Measurements from ENCODE around the gene AMOT. TPM values are rescaled to one million over a fixed set of nuclear protein-coding genes. Genes with fewer than 3 reads are reported as not detected.

Gene AMOT
- total RNA-seq, 4 donors from 2014 or later, result 3.4 to 19.4 (median 7.4) TPM

GRCh38 chrX:112852851-112853250, 12.2 kb upstream of the AMOT start:
- H3K4me3 ChIP-seq, result no peak overlapping the region
- in situ Hi-C loops (cut with MboI; ENCODE audit: low pct_ligation_motif_present in 1 of 4, low pct_unique_long_range_greater_than_20kb in 1 of 4, low sequenced_read_pairs in 3 of 4), result no loop called here

GRCh38 chrX:112851806-112852205, 11.2 kb upstream of the AMOT start:
- Histone ChIP-seq H3K9me3 (no peaks in the 10 kb centered on the region), H3K27me3 (no peaks in the 10 kb centered on the region), H3K36me3 (no peaks in the 10 kb centered on the region), H3K4me1 (peaks cover 0 to 3% (median 0%) of the 10 kb centered on the region in 4 donors), H3K27ac (no peak overlapping the region), H3K4me3 (no peak overlapping the region)
- no peak for TF ChIP-seq POLR2A (IDR thresholded peaks at IDR 0.05)
- no peak for DNase-seq
- WGBS, 2 donors (ENCODE audit: low coverage in 1 of 2), result 43% methylated on average over 4 of the region's 4 CpGs; no CpG with 5 or more reads in 1 of the 2 donors
- in situ Hi-C loops (cut with MboI; ENCODE audit: low pct_ligation_motif_present in 1 of 4, low pct_unique_long_range_greater_than_20kb in 1 of 4, low sequenced_read_pairs in 3 of 4), result no loop called here
- intact Hi-C loops (cut with DNase I; ENCODE audit: low total_unique reads), result no loop called here

More at GRCh38 chrX:112852851-112853250, 12.2 kb upstream of the AMOT start:
- no peaks in the 10 kb centered on the region for H3K36me3 ChIP-seq
- peaks cover 0 to 3% (median 0%) of the 10 kb centered on the region in 4 donors for H3K4me1 ChIP-seq
- H3K27me3 ChIP-seq, result no peaks in the 10 kb centered on the region
- DNase-seq, result no peak
- no peaks in the 10 kb centered on the region for H3K9me3 ChIP-seq
- TF ChIP-seq EP300 (IDR thresholded peaks at IDR 0.05; ENCODE audit: low read depth), result no peak
- no peak for TF ChIP-seq POLR2AphosphoS5 (IDR thresholded peaks at IDR 0.05)
- no peak for TF ChIP-seq POLR2A (IDR thresholded peaks at IDR 0.05)
- TF ChIP-seq CTCF (IDR thresholded peaks at IDR 0.05), result no peak
- intact Hi-C loops (cut with DNase I; ENCODE audit: low total_unique reads), result no loop called here
- H3K27ac ChIP-seq, result no peak overlapping the region
- 60 to 69% methylated on average over 1 to 3 of the region's 3 CpGs for WGBS, 2 donors (ENCODE audit: low coverage in 1 of 2)

- no peak overlapping the region for H3K4me3 ChIP-seq
- H3K4me1 ChIP-seq, result peaks cover 0 to 8% (median 0%) of the 10 kb centered on the region in 4 donors
- DNase-seq, result no peak
- H3K27ac ChIP-seq, result no peak overlapping the region
- intact Hi-C loops (cut with DNase I; ENCODE audit: low total_unique reads) (no loop called here), in situ Hi-C loops (cut with MboI; ENCODE audit: low pct_ligation_motif_present in 1 of 4, low pct_unique_long_range_greater_than_20kb in 1 of 4, low sequenced_read_pairs in 3 of 4) (no loop called here)
- H3K36me3 ChIP-seq, result no peaks in the 10 kb centered on the region
- TF ChIP-seq EP300 (IDR thresholded peaks at IDR 0.05; ENCODE audit: low read depth) (no peak), POLR2A (IDR thresholded peaks at IDR 0.05) (no peak), POLR2AphosphoS5 (IDR thresholded peaks at IDR 0.05) (no peak), CTCF (IDR thresholded peaks at IDR 0.05) (no peak)
- H3K9me3 ChIP-seq, result no peaks in the 10 kb centered on the region
- H3K27me3 ChIP-seq, result no peaks in the 10 kb centered on the region
- WGBS, 2 donors (ENCODE audit: low coverage in 1 of 2), result 35% methylated on average over 2 of the region's 2 CpGs; no CpG with 5 or more reads in 1 of the 2 donors
These were observed 10.6 kb upstream of the AMOT start for GRCh38 chrX:112851161-112851779.

DNA sequence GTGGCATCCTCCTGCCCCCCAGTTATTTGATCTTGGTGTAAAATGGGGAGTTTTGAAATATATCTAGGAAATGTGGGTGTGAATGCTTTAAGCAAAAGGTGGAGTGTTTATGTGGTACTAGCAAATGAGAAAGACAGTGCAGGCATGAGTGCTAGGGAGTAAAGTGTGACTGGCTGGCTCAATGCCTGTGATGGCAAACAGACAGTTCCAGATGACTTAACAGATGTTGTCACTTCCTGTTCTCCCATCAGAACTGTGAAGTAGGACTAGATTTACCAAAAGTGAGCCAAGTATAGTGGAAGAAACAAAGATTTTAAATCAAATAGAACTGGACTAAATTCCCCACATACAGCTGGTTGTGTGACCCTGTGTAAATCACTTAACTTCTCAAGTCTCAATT, 8.4 kb upstream of the AMOT start:
- no peaks in the 10 kb centered on the region for H3K9me3 ChIP-seq
- no peak for DNase-seq
- H3K27ac ChIP-seq, result no peak overlapping the region
- H3K4me1 ChIP-seq, result peaks cover 0 to 15% (median 0%) of the 10 kb centered on the region in 4 donors
- intact Hi-C loops (cut with DNase I; ENCODE audit: low total_unique reads), result no loop called here
- in situ Hi-C loops (cut with MboI; ENCODE audit: low pct_ligation_motif_present in 1 of 4, low pct_unique_long_range_greater_than_20kb in 1 of 4, low sequenced_read_pairs in 3 of 4), result no loop called here
- no peak overlapping the region for H3K4me3 ChIP-seq
- no peaks in the 10 kb centered on the region for H3K27me3 ChIP-seq
- no peaks in the 10 kb centered on the region for H3K36me3 ChIP-seq
- TF ChIP-seq EP300 (IDR thresholded peaks at IDR 0.05; ENCODE audit: low read depth) (no peak), POLR2A (IDR thresholded peaks at IDR 0.05) (no peak), POLR2AphosphoS5 (IDR thresholded peaks at IDR 0.05) (no peak), CTCF (IDR thresholded peaks at IDR 0.05) (no peak)

GRCh38 chrX:112846782-112847181, 6.2 kb upstream of the AMOT start:
- 35 to 83% methylated on average over 1 to 2 of the region's 2 CpGs for WGBS, 2 donors (ENCODE audit: low coverage in 1 of 2)
- no peak overlapping the region for H3K4me3 ChIP-seq
- H3K27me3 ChIP-seq, result no peaks in the 10 kb centered on the region
- peaks cover 0 to 15% (median 1%) of the 10 kb centered on the region in 4 donors for H3K4me1 ChIP-seq
- DNase-seq, result no peak
- intact Hi-C loops (cut with DNase I; ENCODE audit: low total_unique reads) (no loop called here), in situ Hi-C loops (cut with MboI; ENCODE audit: low pct_ligation_motif_present in 1 of 4, low pct_unique_long_range_greater_than_20kb in 1 of 4, low sequenced_read_pairs in 3 of 4) (no loop called here)
- TF ChIP-seq CTCF (IDR thresholded peaks at IDR 0.05) (no peak), POLR2A (IDR thresholded peaks at IDR 0.05) (no peak), POLR2AphosphoS5 (IDR thresholded peaks at IDR 0.05) (no peak), EP300 (IDR thresholded peaks at IDR 0.05; ENCODE audit: low read depth) (no peak)
- no peaks in the 10 kb centered on the region for H3K9me3 ChIP-seq
- H3K27ac ChIP-seq, result peak overlapping the region in 2 of 4 donors; percentile 33 to 40
- H3K36me3 ChIP-seq, result no peaks in the 10 kb centered on the region
